ENCODE results near the gene CZIB.
"Not testable (repeated sequence)": the region's sequence is repeated elsewhere in the genome, so short reads cannot be mapped to it uniquely, and the experiment has no call there.

The CZIB gene

DNA sequence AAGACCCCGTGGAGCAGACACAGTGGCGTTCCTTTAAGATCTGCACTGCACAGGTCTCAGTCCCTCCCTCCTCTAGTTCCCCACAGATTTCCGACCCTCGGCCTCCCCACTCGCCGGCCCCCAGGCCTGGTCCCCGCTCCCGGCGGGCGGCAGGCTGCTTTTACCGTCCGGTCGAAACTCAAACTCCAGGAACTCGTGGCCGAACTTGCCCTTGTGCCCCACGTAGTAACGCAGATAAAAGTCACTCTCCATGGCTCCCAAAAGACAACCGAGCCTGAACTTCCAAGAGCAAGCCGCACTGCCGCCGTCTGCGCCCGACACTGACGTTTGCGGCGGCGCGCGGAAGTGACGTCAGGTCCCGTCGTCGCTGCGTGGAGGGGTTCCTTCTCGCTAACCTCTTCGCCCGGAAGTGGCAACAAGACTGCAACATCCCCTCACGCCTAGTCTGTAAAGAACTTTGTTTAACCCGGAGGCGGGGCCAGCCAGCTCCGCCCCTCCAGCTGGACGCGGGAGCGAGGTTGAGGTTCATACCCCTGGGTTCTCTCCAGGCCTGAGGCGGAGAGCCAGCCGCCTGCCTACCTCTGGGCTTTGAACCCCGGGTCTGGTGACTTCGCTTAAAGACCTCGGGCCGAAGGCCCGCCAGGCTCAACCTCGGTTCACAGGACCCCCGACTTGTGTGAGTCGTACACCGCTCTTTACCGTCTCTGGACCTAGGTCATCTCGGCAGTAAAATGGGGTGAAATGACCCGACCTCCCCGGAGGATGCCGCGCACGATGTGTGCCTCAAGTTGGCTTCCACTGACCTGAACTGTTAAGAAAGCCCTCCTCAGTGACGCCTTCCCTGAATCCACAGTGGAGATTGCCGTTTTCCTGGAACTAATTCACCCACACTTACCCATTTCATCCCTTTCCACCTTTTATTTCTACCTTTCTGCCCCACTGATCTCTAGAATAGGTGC is 18.0 kb upstream of the CZIB start, which contains the start of gene MAGOH:
Gene MAGOH (minus strand): TSS at position 322 of the 959 bp plus-strand sequence. CDS start 70 bp downstream, at position 252.
- DNase-seq = peak; percentile 95

GRCh38 chr1:53237638-53238037 is 17.2 kb upstream of the CZIB start:
- DNase-seq = peak; percentile 8

- DNase-seq = no peak
These were observed 490 bp upstream of the CZIB start for GRCh38 chr1:53220962-53221286.

DNA sequence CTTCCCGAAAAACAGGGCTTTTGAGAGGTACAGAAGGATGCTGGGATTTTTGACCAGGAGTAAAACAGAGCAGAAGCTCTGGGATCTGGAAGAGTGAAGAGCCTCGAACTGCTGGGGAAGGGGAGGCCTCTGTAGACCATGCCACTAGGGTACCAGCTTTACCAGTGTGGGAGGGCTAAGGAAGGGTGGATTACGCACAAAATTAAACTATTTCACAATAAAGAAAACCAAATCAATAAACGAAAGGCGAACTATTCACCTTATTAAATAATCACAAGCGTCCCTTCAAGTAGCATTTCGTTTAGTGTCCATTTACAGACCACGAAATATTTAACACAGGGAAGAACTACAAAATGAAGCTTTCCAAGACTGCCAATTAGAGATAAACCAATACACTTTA is 723 bp downstream of the CZIB start:
- DNase-seq = no peak

GRCh38 chr1:53218201-53218600 is 2.2 kb downstream of the CZIB start:
- DNase-seq = no peak

GRCh38 chr1:53214376-53214940 is 6.0 kb downstream of the CZIB start:
- DNase-seq = no peak

DNA sequence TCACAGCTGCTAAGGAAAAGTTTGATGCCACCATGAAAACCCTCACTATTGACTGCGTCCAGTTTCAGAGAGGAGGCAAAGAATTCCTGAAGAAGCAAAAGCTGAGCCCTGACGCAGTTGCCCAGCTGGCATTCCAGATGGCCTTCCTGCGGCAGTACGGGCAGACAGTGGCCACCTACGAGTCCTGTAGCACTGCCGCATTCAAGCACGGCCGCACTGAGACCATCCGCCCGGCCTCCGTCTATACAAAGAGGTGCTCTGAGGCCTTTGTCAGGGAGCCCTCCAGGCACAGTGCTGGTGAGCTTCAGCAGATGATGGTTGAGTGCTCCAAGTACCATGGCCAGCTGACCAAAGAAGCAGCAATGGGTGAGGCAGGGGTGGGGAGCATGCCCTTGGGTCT is 9.5 kb downstream of the CZIB start:
- no peak for DNase-seq

DNA sequence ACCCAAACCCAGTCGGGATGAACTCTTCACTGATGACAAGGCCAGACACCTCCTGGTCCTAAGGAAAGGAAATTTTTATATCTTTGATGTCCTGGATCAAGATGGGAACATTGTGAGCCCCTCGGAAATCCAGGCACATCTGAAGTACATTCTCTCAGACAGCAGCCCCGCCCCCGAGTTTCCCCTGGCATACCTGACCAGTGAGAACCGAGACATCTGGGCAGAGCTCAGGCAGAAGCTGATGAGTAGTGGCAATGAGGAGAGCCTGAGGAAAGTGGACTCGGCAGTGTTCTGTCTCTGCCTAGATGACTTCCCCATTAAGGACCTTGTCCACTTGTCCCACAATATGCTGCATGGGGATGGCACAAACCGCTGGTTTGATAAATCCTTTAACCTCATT is 10.1 kb downstream of the CZIB start:
- DNase-seq = no peak

GRCh38 chr1:53207726-53208125 is 12.7 kb downstream of the CZIB start:
- no peak for DNase-seq

DNA sequence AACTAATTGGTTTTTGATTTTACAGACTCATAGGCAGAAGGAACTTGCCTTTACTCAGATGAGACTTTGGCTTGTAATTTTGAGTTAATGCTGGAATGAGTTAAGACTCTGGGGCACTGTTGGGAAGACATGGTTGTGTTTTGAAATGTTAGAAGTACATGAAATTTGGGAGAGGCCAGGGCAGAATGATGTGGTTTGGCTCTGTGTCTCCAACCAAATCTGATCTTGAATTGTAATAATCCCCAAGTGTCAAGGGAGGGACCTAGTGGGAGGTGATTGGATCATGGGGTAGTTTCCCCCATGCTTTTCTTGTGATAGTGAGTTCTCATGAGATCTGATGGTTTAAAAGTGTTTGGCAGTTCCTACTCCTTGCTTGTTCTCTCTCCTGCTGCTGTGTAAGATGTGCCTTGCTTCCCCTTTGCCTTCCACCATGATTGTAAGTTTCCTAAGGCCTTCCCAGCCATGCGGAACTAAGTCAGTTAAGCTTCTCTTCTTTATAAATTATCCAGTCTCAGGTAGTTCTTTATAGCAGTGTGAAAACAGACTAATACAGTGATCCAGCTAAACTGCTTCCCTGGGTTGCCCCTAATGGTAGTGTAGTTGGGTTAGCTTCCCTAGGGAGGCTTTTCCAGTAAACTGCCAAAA is 13.6 kb downstream of the CZIB start:
- no peak for DNase-seq

DNA sequence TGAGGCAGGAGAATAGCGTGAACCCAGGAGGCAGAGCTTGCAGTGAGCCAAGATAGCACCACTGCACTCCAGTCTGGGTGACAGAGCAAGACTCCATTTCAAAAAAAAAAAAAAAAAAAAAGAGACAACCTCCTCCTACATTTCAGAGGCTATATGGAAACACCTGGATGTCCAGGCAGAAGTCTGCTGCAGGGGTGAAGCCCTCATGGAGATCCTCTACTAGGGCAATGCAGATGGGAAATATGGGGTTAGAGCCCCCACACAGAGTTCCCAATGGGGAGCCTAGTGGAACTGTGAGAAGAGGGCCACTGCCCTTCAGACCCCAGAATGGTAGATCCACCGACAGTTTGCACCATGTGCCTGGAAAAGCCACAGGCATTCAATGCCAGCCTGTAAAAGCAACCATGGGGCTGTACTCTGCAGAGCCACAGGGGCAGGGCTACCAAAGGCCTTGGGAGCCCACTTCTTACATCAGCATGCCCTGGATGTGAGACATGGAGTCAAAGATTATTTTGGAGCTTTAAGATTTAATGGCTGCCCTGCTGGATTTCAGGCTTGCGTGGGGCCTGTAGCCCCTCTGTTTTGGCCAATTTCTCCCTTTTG is 14.2 kb downstream of the CZIB start:
- DNase-seq = not testable (repeated sequence)

- DNase-seq = not testable (repeated sequence)
These were observed 14.9 kb downstream of the CZIB start for GRCh38 chr1:53205496-53205895.

GRCh38 chr1:53203466-53203865 is 17.0 kb downstream of the CZIB start:
- DNase-seq = no peak

- no peak for DNase-seq
These were observed 22.2 kb downstream of the CZIB start for GRCh38 chr1:53198241-53198651.

DNA sequence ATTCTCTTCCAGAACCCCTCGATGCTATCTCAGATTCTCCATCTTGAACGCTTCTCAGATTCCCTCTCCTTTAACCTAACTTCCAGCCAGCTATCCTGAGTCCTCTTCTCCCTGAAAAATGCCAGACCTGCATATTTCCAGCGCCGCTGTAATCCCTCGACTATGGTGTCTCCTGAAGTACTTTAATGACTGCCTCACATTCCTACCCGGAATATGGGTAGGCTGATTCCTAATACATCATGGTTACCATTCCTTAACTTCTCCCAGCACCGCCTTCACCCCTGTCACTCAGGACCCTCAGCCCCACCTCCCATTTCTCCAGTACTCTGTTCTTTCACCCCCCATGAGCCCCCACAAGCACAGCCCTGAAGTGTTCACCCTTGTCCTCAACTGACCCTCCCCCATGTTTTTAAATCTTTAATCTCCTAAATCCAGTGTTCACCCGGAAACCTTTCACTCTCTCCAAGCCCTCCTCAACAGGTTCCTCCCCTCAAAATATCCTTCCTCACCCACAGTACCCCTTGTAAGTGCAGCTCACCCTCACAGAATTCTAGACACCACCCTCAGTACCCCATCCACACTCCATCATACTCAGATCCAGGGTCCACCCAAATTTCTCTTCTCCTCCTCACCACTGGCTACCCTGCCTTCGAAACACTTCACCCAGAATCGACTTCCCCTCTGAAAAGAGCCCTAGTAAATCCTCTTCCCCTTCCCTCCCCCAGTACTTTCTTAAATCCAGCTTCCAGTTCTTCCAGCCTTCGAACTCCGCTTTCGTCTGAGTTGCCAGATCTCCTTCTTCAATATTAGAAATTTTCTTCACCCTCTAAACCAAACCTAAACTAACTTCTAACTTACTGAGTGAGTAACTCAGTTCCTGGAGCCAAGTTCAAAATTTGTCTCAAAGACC is 22.9 kb downstream of the CZIB start:
- DNase-seq = no peak

- DNase-seq = peak; percentile 93
These were observed 23.7 kb downstream of the CZIB start, which contains the start of gene CPT2 for GRCh38 chr1:53196485-53197290. TSS of gene CPT2 (plus strand) at chr1:53196824. CDS start at chr1:53196944, 120 bp downstream.

GRCh38 chr1:53196017-53196484 is 24.4 kb downstream of the CZIB start:
- no peak for DNase-seq

DNA sequence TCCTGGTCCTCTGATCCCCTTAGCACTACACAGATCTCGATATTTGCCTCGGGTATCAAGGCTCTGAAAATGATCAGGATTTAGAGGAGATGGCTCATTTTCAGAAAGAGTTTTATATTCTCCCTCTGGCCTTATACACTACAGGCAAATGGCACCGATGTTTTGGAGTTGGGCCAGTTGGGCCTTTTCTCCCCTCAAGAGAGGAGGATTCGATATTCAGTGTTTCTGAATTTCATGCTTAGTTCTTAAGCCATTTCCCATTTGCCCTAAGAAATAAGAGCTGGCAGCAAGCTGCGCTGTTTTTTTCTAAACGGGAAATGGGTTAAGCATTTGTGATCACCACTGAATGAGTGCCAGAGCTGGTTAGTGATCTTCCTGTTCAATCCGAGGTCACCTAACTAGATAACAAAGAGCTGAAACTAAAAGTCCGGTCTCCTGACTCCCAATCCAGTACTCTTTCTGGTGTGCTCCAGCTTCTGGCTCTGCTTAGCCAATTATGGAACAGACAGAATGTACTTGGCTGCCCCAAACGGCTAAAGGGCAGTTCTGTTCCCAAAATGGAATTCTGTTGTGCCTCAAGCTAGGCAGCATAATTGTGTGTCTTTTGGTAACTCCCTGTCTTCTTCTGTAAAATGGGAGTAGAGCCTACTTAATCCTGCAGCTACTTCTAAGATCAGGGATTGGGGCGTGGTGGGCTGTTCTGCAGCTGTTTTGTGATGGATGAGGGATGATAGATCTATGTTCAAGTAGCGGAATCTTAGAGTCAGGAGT is 25.0 kb downstream of the CZIB start:
- no peak for DNase-seq

DNA sequence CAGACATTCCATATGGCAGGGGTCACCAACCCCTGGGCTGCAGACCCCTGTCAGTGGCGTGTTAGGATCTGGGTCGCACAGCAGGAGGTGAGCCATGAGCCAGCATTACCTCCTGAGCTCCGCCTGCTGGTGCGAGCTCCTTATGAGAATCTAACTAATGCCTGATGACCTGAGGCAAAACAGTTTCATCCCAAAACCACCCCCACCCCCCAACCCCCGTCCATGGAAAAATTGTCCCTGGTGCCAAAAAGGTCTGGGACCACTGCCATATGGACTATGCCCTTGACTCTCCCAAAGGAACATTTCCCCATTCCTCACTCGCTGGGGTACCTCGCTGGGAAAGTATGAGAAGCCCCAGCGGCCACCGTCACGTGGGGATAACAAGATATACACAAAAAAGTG is 30.2 kb downstream of the CZIB start:
- DNase-seq = no peak

DNA sequence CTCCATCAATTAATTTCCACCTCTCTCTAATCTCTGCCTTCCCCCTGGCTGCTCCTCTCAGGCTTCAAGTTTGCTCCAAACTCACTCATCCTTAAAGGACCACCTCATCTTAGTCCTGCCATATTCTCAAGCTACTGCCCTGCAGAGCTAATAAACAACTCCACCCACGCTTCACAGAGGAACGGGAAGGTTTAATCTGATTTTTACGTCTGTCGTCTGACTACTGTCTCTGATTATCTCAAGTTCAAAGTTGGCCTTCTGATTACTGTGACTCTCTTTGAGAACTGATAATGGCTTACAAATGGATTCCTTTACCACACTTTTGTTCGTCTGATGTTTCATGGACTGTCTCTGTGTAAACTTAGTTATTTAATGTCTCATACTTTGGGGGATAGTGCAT is 31.4 kb downstream of the CZIB start:
- no peak for DNase-seq
